HuH-7.5 (cell line): Measurements from ENCODE around the gene ADCY7.

Source experiments
- DNase-seq: peaks from one replicate; pipeline ENCODE4 v3.0.0; 2011; ENCODE audit warnings: low spot score

Gene ADCY7

DNA sequence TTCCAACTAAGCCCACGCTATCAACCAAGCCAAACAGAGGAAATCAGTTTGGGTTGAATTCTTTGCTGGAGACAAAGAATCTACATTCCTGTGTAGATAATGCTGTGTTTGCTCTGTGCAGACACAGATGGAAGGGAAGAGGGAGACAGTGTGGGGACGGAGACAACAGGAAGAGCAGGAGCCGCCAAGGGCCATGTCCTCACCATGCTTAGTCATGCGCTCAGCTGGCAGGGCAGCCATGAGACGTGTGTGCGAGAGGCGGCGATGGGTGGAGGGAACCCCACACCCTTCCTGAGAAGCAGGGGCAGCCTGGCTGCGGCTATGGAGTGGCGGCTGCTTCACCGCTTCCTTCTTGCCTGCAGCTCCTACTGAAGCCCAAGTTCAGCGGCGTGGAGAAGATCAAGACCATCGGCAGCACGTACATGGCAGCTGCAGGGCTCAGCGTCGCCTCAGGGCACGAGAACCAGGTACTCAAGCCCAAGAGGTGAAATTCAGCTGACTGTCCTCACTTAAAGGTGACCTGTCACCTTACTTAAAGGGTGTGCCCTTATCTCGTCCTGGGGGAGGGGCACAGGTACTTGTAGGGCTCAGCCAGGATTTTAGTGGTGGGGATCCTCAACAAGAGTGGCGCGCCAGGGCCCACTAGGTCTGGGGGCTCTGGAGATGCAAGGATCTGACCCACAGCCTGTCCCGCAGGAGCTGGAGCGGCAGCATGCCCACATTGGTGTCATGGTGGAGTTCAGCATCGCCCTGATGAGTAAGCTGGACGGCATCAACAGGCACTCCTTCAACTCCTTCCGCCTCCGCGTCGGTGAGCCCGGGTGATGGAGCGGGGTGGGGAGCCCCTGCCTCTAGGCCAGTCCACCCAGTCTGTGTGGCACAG, 47.5 kb downstream of the ADCY7 start:
- no peak for DNase-seq

DNA sequence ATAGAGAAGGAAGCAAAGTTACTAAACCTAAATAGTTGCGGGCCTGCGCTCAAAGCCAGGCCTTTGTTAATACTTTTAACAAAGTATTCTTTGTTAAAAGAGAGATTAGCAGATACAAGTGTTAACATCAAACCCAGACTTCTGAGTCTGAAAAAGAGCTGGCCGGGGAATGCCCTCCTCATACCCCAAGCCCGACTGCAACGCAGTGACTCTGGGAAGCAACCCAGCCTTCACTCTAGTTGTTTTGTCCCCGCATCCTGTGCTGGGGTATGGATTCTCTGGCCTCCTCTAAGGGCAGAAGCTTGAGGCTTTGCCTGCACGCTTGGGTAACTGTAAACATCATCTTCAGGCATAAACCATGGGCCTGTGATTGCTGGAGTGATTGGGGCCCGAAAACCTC, 48.3 kb downstream of the ADCY7 start:
- DNase-seq, result no peak

- DNase-seq, result no peak
Observed at GRCh38 chr16:50315346-50315997, 49.1 kb downstream of the ADCY7 start.

GRCh38 chr16:50316102-50316847, 49.9 kb downstream of the ADCY7 start:
- DNase-seq, result no peak

DNA sequence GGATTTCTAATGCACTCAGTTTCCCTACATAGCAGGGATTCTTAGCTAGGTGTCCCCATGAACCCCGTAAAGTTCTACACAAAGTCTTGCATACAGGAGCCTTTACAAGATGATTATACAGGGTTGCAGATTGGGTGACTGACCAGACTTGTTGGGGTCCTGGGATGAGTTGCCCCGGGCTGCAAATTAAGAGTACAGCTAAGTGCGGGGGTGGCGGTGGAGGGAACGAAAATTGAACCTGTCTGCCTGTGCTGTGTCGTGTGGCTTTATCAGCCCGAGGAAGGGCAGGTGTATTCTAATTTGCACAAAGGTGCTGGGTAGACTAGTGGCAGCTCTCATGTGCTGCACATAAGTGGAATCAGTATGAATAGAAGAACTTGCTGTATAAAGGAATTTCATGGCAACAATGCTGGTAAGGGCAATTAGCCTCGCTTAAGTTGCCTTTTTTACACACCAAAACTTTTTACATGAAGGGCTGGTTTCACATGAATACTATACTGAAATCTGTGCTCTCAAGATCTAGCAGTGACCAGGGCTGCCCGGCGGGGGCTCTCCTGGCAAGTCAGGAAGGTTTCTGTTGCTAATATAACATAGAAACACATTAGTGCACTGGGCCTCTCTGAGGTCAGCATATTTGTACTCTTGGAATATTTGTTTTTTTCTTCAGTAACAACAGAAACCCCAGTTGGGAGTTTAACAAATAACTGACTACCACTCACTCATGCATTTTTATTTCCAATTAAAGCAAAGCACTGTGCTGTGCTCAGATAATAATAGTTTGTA, 50.7 kb downstream of the ADCY7 start:
- DNase-seq, result no peak

- no peak for DNase-seq
Observed at GRCh38 chr16:50318796-50319578, 52.6 kb downstream of the ADCY7 start.

- no peak for DNase-seq
Observed at GRCh38 chr16:50320310-50320709, 54.0 kb downstream of the ADCY7 start.

GRCh38 chr16:50322333-50322732, 56.0 kb downstream of the ADCY7 start:
- no peak for DNase-seq

DNA sequence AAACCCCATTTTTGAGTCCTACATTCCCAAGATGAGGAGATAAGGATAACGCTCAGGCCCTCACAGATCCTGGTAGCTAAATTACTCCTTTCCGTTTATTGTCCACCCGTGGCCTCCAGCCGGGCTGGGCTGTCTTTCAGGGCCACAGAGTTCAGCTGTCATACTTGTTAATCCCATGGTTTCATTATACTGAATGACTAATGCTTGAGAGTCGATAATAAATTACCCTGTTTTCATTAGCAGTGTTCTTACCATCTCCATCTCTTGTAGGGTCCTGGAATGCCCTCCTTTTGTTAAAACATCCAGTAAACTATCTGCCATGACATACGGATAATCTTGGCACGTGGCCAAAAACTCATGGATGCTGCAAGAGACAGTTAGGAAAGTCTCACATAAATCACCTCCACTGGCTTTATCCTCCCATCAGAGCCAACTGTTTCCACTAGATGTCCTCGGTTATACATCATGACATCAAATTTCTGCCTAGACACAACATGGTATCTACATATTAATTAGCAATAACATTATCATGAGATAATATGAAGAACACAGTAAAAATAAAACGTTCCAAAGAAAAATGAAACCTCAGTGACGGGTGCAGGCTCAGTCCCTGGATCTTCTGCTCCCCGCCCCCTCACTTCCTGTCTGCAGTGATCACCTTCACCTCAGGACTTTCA, 57.1 kb downstream of the ADCY7 start:
- no peak for DNase-seq

- no peak for DNase-seq
Observed at GRCh38 chr16:50324345-50324744, 58.0 kb downstream of the ADCY7 start.

DNA sequence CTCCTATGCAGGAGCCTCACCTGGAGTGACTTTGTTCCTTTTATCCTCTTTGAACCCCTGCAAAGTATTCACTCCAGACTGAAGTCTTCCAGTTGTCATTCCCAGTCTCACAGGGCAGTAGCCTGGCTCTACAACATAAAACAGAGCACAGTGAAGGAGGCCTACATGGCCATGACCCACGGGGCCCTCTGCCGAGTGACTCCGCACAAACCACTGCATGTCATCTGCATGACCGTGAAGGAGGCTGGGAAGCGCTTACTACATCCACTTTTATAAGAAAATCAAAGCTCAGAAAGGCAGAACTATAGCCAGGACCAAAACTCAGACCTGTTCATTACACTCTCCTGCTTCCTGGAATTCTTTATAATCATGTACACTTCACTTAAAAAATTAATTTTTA, 59.9 kb downstream of the ADCY7 start:
- no peak for DNase-seq

GRCh38 chr16:50326835-50327465, 60.6 kb downstream of the ADCY7 start:
- no peak for DNase-seq

- no peak for DNase-seq
Observed at GRCh38 chr16:50329446-50330189, 63.3 kb downstream of the ADCY7 start.

GRCh38 chr16:50331570-50331969, 65.2 kb downstream of the ADCY7 start:
- DNase-seq, result no peak

DNA sequence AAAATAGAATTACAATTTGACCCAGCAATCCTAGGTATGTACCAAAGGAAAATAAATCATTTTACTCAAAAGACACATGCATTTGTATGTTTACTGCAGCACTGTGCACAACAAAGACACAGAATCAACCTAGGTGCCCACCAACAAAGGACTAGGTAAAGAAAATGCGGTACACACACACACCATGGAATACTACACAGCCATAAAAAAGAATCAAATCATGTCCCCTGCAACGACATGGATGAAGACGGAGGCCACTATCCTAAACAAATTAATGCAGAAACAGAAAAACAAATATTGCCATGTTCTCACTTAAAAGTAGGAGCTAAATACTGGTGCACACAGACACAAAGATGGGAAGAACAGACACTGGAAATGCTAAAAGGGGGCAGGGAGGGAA, 66.2 kb downstream of the ADCY7 start:
- DNase-seq, result no peak

DNA sequence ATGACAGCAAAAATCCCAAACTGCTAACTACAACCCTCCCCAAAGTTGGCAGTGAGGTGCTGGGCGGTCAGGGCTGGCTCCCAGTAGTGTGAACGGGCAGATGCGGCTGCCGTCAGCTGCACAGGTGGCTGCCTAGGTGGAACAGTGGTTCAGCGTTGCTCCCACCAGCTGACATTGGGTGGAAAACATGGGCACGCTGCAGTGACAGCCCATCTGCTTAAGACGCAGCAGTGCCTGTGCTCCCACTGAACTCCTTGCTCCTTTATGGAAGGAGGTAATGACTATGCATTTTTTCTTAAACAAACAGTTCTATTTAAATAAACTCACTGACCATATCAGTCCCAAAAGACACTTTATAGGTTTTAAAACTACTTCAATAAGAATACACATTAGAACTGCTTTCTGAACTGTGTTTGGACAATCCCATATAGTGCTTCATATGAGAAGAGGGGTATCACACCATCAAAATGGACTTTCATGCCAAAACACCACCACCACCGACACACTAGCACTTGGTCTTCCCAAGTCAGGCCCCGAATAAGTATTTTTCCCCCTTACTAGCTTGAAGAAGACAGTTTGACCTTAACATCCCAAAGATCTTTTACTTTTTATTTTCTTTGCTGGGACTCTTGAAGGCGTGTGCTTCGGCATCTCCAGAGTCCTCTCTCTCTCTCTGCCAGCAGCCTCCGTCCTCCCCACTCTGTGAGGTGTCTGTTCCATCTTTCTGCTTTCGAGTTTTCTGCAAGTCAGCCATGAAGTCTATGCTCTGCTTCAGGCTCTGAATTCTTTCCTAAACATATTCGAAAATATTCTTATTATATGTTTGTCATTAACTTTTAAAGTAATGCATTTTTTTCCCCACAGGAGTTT, 68.0 kb downstream of the ADCY7 start:
- no peak for DNase-seq

- no peak for DNase-seq
Observed at GRCh38 chr16:50335196-50335958, 69.0 kb downstream of the ADCY7 start.

DNA sequence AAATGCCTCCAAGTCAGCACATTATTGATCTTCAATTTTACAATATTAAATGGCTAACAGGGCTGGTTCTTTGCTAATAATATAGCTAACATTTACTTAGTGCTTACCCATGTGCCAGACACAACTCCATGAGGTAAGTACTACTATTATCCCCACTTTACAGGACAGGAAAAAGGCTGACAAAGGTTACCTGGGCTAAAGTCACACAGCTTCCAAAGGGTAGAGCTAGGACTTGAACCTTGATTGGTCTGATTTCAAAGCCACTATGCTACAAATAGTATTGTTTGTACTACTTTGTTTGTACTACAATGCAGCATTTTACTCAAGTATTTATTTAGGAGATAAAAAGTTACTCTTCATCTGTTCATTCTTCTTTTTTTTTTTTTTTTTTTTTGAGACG, 70.5 kb downstream of the ADCY7 start:
- no peak for DNase-seq
